Measurements from ENCODE around the gene CHTOP. TPM values are rescaled to one million over a fixed set of nuclear protein-coding genes. Genes with fewer than 3 reads are reported as not detected.

Gene CHTOP
- total and polyA plus RNA-seq, 2 of the 13 experiments (the other 11 are each of a cell fraction or from before 2014, with no cell fraction given): 38.0 to 51.9 TPM

- TF ChIP-seq THAP8 (CRISPR knock-in tag; IDR thresholded peaks at IDR 0.05; ENCODE audit: borderline replicate concordance) (no peak), NR3C1 (CRISPR knock-in tag; IDR thresholded peaks at IDR 0.05) (no peak), CBX1 (IDR thresholded peaks at IDR 0.05; ENCODE audit: low read depth) (no peak), SP4 (CRISPR knock-in tag; IDR thresholded peaks at IDR 0.05) (0 out of 2 replicates have a peak, but pooled peaks have one; percentile 37), TRIM24 (CRISPR knock-in tag; IDR thresholded peaks at IDR 0.05) (no peak), ZNF605 (CRISPR knock-in tag; IDR thresholded peaks at IDR 0.05) (peak; percentile 81), ZMAT5 (CRISPR knock-in tag; IDR thresholded peaks at IDR 0.05; ENCODE audit: borderline replicate concordance, low read depth) (no peak), FIP1L1 (IDR thresholded peaks at IDR 0.05; ENCODE audit: borderline replicate concordance, insufficient read depth, low read depth, low read length) (no peak), TERF1 (CRISPR knock-in tag; IDR thresholded peaks at IDR 0.05) (no peak), FOXK2 (IDR thresholded peaks at IDR 0.05) (no peak), NPAS2 (CRISPR knock-in tag; IDR thresholded peaks at IDR 0.05; ENCODE audit: borderline replicate concordance) (no peak), ZNF382 (CRISPR knock-in tag; IDR thresholded peaks at IDR 0.05; ENCODE audit: borderline replicate concordance) (no peak), GATAD1 (CRISPR knock-in tag; IDR thresholded peaks at IDR 0.05) (peak; percentile 92), AKNA (CRISPR knock-in tag; IDR thresholded peaks at IDR 0.05; ENCODE audit: borderline replicate concordance) (peak; percentile 59; the same call in 1 of the 2 replicates), ZNF570 (CRISPR knock-in tag; IDR thresholded peaks at IDR 0.05; ENCODE audit: borderline replicate concordance) (no peak), TIGD3 (CRISPR knock-in tag; IDR thresholded peaks at IDR 0.05; ENCODE audit: borderline replicate concordance) (no peak), ZKSCAN8 (CRISPR knock-in tag; IDR thresholded peaks at IDR 0.05; ENCODE audit: borderline replicate concordance) (peak; percentile 84), RNF2 (conservative IDR thresholded peaks at IDR 0.05; ENCODE audit: low read depth) (no peak; the same call in 1 of the 2 replicates), HCFC1 (IDR thresholded peaks at IDR 0.05; ENCODE audit: low read depth, low read length) (no peak), ZNF879 (CRISPR knock-in tag; IDR thresholded peaks at IDR 0.05) (no peak), HDAC1 (CRISPR knock-in tag; IDR thresholded peaks at IDR 0.05) (peak; percentile 73), ZNF34 (CRISPR knock-in tag; IDR thresholded peaks at IDR 0.05; ENCODE audit: borderline replicate concordance) (no peak)
Observed at GRCh38 chr1:153670859-153671627, 37.2 kb downstream of the CHTOP start, which contains the start of gene ILF2 (continued).

All from HepG2 (cell line).